A549 (cell line): ENCODE measurements around the gene MAP4K4. TPM values are rescaled to one million over a fixed set of nuclear protein-coding genes. Genes with fewer than 3 reads are reported as not detected.

Experiments used
- ATAC-seq, 2 experiments: fragments of 200-7000 bp in 1 of 2; fragments of >200 bp in 1 of 2; cut with Nextera tagmentation in 1 of 2; cut with Tn5 transposase in 1 of 2; 3 replicates each; pipeline versions ENCODE4 v1.8.0 to v1.9.1; 2018 to 2020; ENCODE audit warnings: mild to moderate bottlenecking in 1 of 2, moderate library complexity in 1 of 2
- CTCF ChIA-PET: fragments of 300-600 bp; sonication (Branson Sonifier 250); formaldehyde crosslinking; extraction: SDS; loops from one replicate; lab custom pipeline; 2021; ENCODE audit warnings: antibody characterized with exemption, inconsistent platforms; lab: Yijun Ruan, JAX
- POLR2A ChIA-PET: fragments of 350-600 bp; formaldehyde crosslinking; extraction: SDS; loops from one replicate; lab custom pipeline; 2021; ENCODE audit warnings: antibody characterized with exemption, inconsistent platforms; lab: Yijun Ruan, JAX
- DNase-seq, 2 experiments: peaks; one replicate each; pipeline versions ENCODE4 v3.0.0 to v3.0.0-alpha.2; 2011 to 2016; ENCODE audit warnings: low read depth in 1 of 2, low spot score in 1 of 2
- FAIRE-seq: peaks from 2 replicates; lab custom pipeline; 2011; peaks lifted over from hg19 to GRCh38; lab: Jason Lieb, UNC
- H3K27ac ChIP-seq, 2 experiments: fragments of >200 bp; sonication (Bioruptor Twin); formaldehyde crosslinking; 3 replicates each; pipeline ENCODE4 v1.5.1; 2016 to 2017
- H3K4me1 ChIP-seq: fragments of >200 bp; sonication (Bioruptor Twin); formaldehyde crosslinking; 3 replicates; pipeline ENCODE4 v1.6.1; 2016
- H3K4me2 ChIP-seq: fragments of >200 bp; sonication (Bioruptor Twin); formaldehyde crosslinking; 3 replicates; pipeline ENCODE4 v1.6.1; 2016
- H3K4me3 ChIP-seq: fragments of >200 bp; sonication (Bioruptor Twin); formaldehyde crosslinking; 3 replicates; pipeline ENCODE4 v1.5.1; 2016
- H3K9me3 ChIP-seq: fragments of >200 bp; sonication (Bioruptor Twin); formaldehyde crosslinking; 3 replicates; pipeline ENCODE4 v1.6.1; 2016
- CBX2 ChIP-seq: fragments of 200-600 bp; sonication (generic); IDR thresholded peaks from 2 replicates; pipeline ENCODE4 v1.6.1; 2016; ENCODE audit warnings: low read depth, mild to moderate bottlenecking, borderline replicate concordance
- CEBPB ChIP-seq, 2 experiments: fragments of >200 bp in 1 of 2; sonication (Bioruptor Twin) in 1 of 2; formaldehyde crosslinking in 1 of 2; IDR thresholded peaks; 2 replicates each; pipeline ENCODE4 v1.6.1; 2012 to 2016
- CHD4 ChIP-seq: fragments of 200-600 bp; sonication (generic); IDR thresholded peaks from 2 replicates; pipeline ENCODE4 v1.6.1; 2016; ENCODE audit warnings: antibody characterized with exemption, mild to moderate bottlenecking, borderline replicate concordance
- EHMT2 ChIP-seq: fragments of 200-600 bp; sonication (generic); IDR thresholded peaks from 2 replicates; pipeline ENCODE4 v1.6.1; 2016; ENCODE audit warnings: antibody characterized with exemption, low read depth, mild to moderate bottlenecking, moderate library complexity
- FOSL2 ChIP-seq, 2 experiments: fragments of 450-650 bp in 1 of 2; fragments of >200 bp in 1 of 2; sonication (Bioruptor Twin) in 1 of 2; formaldehyde crosslinking; IDR thresholded peaks; 2 replicates each; pipeline versions ENCODE4 v1.5.0 to v1.6.1; 2016 to 2020; ENCODE audit warnings: mild to moderate bottlenecking in 1 of 2, moderate library complexity in 1 of 2
- HDAC2 ChIP-seq: fragments of 200-600 bp; sonication (generic); IDR thresholded peaks from 2 replicates; pipeline ENCODE4 v1.6.1; 2016
- HEYL ChIP-seq: fragments of 250-450 bp; sonication (Bioruptor Pico); IDR thresholded peaks from 2 replicates; pipeline ENCODE4 v1.8.0; 2021; ENCODE audit warnings: mild to moderate bottlenecking, moderate library complexity
- HOXB13 ChIP-seq: fragments of 250-450 bp; sonication (Bioruptor Pico); IDR thresholded peaks from 2 replicates; pipeline ENCODE4 v1.5.0; 2020; ENCODE audit warnings: low read depth, mild to moderate bottlenecking, moderate library complexity
- JUN ChIP-seq, 2 experiments: fragments of >200 bp; sonication (Bioruptor Twin); formaldehyde crosslinking; IDR thresholded peaks; 2 replicates in 1 of 2; 3 replicates in 1 of 2; pipeline ENCODE4 v1.6.1; 2016 to 2017
- MAFK ChIP-seq: fragments of 450-650 bp; IDR thresholded peaks from 2 replicates; pipeline ENCODE4 v1.6.1; 2014; ENCODE audit not compliant: partially characterized antibody
- MAX ChIP-seq: IDR thresholded peaks from 2 replicates; pipeline ENCODE4 v1.6.1; 2012
- NPAS2 ChIP-seq: fragments of 250-450 bp; sonication (Bioruptor Pico); IDR thresholded peaks from 2 replicates; pipeline ENCODE4 v1.8.0; 2022; ENCODE audit warnings: mild to moderate bottlenecking, moderate library complexity, borderline replicate concordance
- POLR2A ChIP-seq: IDR thresholded peaks from 2 replicates; pipeline ENCODE4 v1.6.1; 2012; ENCODE audit warnings: mild to moderate bottlenecking, low read length
- TP53 ChIP-seq: fragments of 250-450 bp; sonication (Bioruptor Pico); IDR thresholded peaks from 2 replicates; pipeline ENCODE4 v1.5.0; 2021; ENCODE audit warnings: mild to moderate bottlenecking, moderate library complexity
- ZC3H11A ChIP-seq: fragments of 450-650 bp; IDR thresholded peaks from 2 replicates; pipeline ENCODE4 v1.6.1; 2014; ENCODE audit warnings: antibody characterized with exemption, mild to moderate bottlenecking
- WGBS: methylation state at CpG from one replicate; pipeline ENCODE4 v1.1.6; 2017; ENCODE audit errors: missing lambda C conversion rate; 5-methylcytosine and 5-hydroxymethylcytosine counted together
- polyA plus RNA-seq, 4 experiments: library from polyadenylated mRNA; depleted of rRNA in 3 of 4; stranded (reverse); fragments of >200 nt; fragmentation: RNase III in 1 of 4; extraction: RNeasy Plus Mini Kit Qiagen cat#74134 plus additional on column Dnase treatment in 1 of 4; gene quantifications; 2 replicates in 3 of 4; 3 replicates in 1 of 4; pipeline ENCODE4 v1.2.3, GENCODE V29; 2011 to 2017
- TF ChIP-seq, protein P1 (sequence below): fragments of >200 bp; sonication (Bioruptor Twin); formaldehyde crosslinking; IDR thresholded peaks from 2 replicates; pipeline ENCODE4 v1.6.1; 2016

Gene MAP4K4
- polyA plus RNA-seq, 2 of the 4 experiments (the other 2 are of a cell fraction), result 61.9 to 82.2 TPM

DNA sequence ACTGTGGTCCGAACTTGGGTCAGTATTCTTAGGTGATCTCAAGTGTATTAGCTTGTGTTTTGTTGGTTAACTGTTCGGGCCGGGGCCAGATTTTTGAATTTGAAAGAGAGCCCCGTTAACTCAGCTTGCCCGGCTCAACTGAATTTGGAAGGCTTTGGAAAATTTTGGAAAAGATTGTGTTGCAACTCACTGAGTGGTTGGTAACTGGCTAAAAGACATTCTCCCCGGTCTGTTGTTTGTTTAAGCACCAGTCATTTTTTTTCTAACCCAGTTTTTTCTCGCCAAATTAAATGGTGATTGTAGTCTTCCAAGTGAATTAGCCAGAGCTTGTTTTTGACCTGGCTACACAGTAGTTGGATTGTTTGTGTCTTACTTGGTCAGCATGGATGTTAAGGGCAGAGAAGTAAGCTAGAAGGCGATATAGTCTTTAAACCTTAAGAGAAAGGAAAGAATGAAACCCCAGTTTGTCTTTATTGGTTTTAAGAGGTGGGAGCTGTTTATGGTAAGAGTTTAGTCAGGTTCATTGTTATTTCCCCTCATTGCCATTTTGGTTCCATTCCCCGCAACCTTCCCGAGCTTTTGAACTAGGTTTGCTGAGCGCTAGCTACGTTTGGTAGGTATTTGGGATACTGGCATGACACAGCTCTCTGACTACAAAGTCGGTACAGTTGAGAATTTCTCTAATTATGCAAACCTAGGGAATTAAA is 2.4 kb downstream of the MAP4K4 start:
- peak overlapping the region; percentile 92 for H3K4me2 ChIP-seq
- FAIRE-seq, result no peak
- TF ChIP-seq CHD4 (no peak), HEYL (CRISPR knock-in tag) (no peak), CBX2 (no peak), NPAS2 (CRISPR knock-in tag) (no peak), CEBPB (IDR thresholded peaks at IDR 0.05) (peak; percentile 17 to 41; a peak in 2 of 4 replicates), HDAC2 (no peak), MAFK (no peak)
- TF ChIP-seq, protein P1, sequence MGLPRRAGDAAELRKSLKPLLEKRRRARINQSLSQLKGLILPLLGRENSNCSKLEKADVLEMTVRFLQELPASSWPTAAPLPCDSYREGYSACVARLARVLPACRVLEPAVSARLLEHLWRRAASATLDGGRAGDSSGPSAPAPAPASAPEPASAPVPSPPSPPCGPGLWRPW, result no peak
- TF ChIP-seq, all 56 proteins: peak for 1
- POLR2A ChIA-PET, result interaction anchor here (0.5 to 1.1 kb wide), 3 partner anchors 22 to 48 kb away, joined by 3 to 8 read pairs (median 3); no protein-coding TSS in a partner anchor
- WGBS, result 15% methylated on average over 13 of the region's 13 CpGs
- no peaks in the 10 kb centered on the region for H3K9me3 ChIP-seq
- CTCF ChIA-PET, result interaction anchor here (0.8 to 2.2 kb wide), 7 partner anchors 9 to 358 kb away, joined by 3 to 10 read pairs (median 4); no protein-coding TSS in a partner anchor
- ATAC-seq, result no peak
- peak in 1 of 2 experiments; percentile 23 for DNase-seq
- H3K27ac ChIP-seq, result peak overlapping the region; percentile 50 to 91
- peak overlapping the region; percentile 96 for H3K4me3 ChIP-seq
- peaks cover 27% of the 10 kb centered on the region for H3K4me1 ChIP-seq

- no peak for FAIRE-seq
- peak overlapping the region; percentile 59 to 81 for H3K27ac ChIP-seq
- no peak for ATAC-seq
- no peak for TF ChIP-seq JUN (IDR thresholded peaks at IDR 0.05)
- peak; percentile 91 for TF ChIP-seq TP53 (CRISPR knock-in tag)
- H3K9me3 ChIP-seq, result no peaks in the 10 kb centered on the region
- peak in 1 of 2 experiments; percentile 32 for DNase-seq
- ChIA-PET POLR2A (no interaction called here), CTCF (interaction anchor here (0.7 kb wide), 1 partner anchor 217 kb away, joined by 3 read pairs; no protein-coding TSS in a partner anchor)
- 71% methylated on average over 1 of the region's 1 CpG for WGBS
- peak overlapping the region; percentile 7; the same call in 1 of the 3 replicates for H3K4me2 ChIP-seq
- no peak overlapping the region for H3K4me3 ChIP-seq
- H3K4me1 ChIP-seq, result peaks cover 43% of the 10 kb centered on the region
Measured at GRCh38 chr2:101704046-101704466, 6.5 kb downstream of the MAP4K4 start.

GRCh38 chr2:101704816-101705578 is 7.5 kb downstream of the MAP4K4 start:
- no peak for DNase-seq
- no peak for TF ChIP-seq NPAS2 (CRISPR knock-in tag)
- TF ChIP-seq FOSL2 (IDR thresholded peaks at IDR 0.05), result no peak
- TF ChIP-seq FOSL2 (CRISPR knock-in tag; IDR thresholded peaks at IDR 0.05), result no peak
- no peak for TF ChIP-seq JUN (IDR thresholded peaks at IDR 0.05)
- TF ChIP-seq MAX, result no peak
- TF ChIP-seq HOXB13 (CRISPR knock-in tag), result no peak
- no peak for TF ChIP-seq CHD4
- TF ChIP-seq EHMT2, result no peak
- no peak for TF ChIP-seq ZC3H11A
- no peak for TF ChIP-seq POLR2A
- TF ChIP-seq, all 56 proteins: peak for 0
- Histone ChIP-seq H3K9me3 (no peaks in the 10 kb centered on the region), H3K4me3 (no peak overlapping the region), H3K4me1 (peaks cover 53% of the 10 kb centered on the region), H3K27ac (peak overlapping the region; percentile 59 to 81; a peak in 5 of 6 replicates), H3K4me2 (peak overlapping the region; percentile 9; the same call in 2 of the 3 replicates)
- ATAC-seq (no peak; a peak in 1 of 6 replicates), FAIRE-seq (no peak)
- 68% methylated on average over 3 of the region's 3 CpGs for whole genome bisulfite sequencing
- CTCF ChIA-PET, result interaction anchor here (0.7 kb wide), 1 partner anchor 119 kb away, joined by 3 read pairs; no protein-coding TSS in a partner anchor
- POLR2A ChIA-PET, result no interaction called here
